Embryonic facial prominence (tissue), 1 donor: ENCODE data around the gene CABLES2.
A peak's percentile ranks its signal among the peaks of the same experiment; 100 is the strongest.

Experiments used
- DNase-seq: peaks from one replicate; pipeline ENCODE4 v3.0.0-alpha.2; 2016; ENCODE audit errors: extremely low spot score

CABLES2 gene, protein sequence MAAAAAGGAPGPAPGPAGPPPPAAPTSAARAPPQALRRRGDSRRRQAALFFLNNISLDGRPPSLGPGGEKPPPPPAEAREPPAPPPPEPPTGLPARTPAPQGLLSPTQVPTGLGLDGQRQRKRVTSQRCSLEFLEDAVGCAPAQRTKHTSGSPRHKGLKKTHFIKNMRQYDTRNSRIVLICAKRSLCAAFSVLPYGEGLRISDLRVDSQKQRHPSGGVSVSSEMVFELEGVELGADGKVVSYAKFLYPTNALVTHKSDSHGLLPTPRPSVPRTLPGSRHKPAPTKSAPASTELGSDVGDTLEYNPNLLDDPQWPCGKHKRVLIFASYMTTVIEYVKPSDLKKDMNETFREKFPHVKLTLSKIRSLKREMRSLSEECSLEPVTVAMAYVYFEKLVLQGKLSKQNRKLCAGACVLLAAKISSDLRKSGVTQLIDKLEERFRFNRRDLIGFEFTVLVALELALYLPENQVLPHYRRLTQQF

DNA sequence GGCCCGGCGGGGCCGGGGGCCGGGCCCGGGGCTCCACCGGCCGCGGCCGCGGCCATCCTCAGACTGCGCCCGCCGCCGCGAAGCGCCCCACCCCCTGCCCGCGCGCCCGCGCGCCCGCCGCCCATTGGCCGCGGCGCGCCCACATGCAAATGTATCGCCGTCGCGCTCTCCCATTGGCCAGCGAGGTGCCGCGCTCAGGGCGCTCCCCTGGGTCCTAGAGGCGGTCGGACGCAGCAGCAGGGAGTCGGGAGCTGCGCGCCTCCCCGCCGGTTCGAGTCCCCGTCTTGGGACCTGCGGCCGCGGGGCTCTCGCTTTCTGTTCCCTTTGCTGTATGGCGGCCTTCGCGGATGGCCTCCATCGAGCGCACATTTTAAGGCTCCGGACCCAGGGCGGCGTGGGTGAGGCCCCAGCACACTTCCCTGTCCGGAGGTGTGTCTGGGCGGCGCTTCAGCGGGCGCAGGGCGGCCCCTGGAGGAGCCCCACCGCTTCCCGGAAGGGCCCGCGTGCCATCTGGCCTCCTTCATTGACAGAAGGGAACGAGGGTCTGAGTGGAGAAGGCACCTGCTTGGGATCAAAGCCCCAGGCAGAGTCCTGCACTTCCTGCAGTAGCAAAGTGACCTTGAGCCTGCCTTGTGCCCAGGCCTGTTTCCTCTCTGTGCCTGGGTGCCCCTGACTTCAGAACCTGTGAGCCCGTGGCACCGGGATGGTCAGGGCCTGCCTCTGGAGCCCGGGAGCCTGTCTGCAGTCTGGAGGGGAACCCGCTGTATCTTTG, at the start of gene CABLES2:
CABLES2 (minus strand) TSS at position 65 of the 772 bp plus-strand sequence; CDS start at position 56, 9 bp downstream.
- peak; percentile 84 for DNase-seq

DNA sequence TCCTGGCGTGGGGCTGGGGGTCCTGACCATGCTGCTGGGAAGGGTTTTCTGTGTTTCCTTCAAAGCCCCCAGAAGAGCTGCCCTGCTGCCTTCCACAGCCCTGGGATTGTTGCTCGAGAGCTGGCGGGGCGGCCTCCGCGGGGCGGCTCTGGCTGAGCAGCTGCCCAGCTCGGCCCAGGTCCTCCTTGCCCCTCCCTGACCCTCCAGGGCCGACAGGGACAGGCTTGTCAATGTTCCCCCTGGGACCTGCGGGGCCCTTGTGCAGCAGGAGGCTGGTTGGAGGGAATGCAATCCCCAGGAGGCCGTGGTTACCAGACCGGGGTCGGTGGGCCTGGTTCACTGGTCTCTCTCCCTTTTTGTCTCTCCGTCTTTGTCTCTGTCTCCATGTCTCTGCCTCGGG, 48.8 kb upstream of the CABLES2 start:
- DNase-seq, result no peak

DNA sequence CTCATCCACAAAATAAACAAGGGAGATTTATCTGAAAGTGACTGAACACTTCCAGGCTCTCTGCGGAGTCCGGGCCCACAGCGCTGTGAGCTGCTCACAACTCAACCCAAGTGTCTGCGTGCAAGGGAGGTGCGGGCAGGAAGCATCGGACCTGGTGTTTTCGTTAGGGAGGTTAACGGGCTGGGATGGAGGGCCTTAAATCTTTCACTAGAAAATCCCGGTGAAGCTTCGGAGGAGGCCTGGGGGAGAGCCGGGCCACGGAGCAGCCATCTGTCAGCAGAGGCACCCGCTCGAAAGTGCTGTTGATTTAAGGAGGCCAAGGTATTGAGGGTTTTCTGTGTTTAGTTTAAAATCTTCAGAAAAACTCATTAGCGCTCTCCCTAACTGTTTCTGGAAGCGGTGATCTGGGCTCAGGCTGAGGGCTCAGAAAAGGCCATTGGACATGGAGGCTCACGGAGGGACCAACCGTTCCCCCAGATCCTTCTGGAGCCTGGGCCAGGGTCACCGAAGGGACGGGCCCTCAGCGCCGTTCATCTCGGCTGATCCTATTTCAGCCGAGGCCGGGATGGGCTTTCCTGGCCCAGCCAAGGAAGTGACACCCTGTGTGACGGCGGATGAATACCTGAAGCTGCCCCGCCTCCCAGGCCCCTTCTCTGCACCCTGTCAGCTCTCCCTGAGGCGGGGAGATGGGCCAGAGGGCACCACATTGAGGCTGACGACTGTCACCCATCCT, 48.0 kb upstream of the CABLES2 start:
- DNase-seq, result no peak

DNA sequence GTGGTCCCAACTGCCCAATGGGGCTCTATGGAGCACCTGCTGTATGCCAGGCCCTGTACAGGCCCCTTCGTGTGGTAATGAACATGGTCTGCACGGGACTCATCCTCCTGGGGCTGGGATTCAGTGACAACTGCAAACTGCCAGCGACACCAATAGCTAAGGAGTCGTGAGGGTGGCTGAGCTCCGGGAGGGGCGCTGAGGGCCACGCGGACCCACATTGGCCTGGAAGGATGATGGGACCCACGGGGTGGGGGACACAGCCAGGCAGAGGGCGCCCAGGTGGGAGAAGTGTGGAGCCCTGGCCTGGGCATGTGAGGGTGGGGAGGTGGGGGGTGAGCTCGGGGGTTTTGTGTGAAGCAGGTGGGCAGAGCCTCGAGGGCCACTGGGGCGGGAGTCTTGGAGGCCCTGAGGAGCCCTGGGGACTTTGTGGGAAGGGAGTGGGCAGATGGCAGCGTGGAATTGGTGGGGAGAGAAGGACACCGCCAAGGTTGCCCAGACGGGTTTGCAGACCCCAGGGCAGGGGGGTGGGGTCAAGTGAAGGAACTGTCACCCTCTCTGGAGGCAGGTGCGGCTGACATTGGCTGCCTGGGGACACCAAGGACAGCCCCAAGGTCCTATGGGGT, 46.2 kb upstream of the CABLES2 start:
- no peak for DNase-seq

DNA sequence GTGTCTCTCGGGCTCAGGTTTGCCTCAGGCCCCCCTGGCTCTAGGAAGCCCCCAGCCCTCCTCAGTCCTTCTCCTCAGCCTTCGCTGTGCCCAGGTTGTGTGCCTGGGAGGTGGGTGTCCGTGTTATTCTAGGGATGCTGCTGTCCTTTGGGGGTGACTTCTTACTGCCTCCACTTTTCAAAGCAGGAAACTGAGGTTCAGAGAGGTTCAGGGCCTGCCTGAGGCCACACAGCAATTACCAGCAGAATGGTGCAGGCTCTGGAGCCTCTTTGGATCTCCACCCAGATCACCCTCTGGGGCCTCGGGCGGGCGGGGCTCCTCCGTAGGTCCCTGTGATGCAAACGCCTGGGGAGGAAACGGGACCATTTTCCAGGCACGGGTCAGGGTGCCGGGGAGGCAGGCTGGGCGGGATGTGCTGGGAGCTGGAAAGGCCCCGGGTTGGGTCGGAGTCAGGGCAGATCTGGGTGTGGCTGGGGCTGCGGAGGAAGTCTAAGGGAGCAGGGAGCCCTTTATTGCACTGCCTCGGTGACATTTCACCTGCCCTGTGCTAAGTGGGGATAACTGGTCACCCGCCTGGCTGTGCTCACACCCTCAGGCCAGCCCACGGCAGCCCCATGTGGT, 45.5 kb upstream of the CABLES2 start:
- no peak for DNase-seq

DNA sequence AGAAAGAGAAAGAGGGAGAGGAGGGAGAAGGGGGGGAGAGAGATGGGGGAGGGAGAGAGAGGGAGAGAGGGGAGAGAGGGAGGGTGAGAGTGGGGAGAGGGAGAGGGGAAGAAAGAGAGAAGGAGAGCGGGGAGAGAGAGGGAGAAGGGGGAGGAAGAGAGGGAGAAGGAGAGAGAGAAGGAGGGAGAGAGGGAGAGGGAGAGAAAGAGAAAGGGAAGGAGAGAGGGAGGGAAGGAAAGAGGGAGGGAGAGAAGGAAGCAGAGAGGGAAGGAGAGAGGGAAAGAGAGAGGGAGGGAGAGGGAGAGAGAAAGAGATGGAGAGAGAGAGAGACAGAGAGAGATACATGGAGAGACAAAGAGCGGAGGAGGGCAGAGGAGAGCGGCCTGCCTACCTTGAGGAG, 44.9 kb upstream of the CABLES2 start:
- DNase-seq, result no peak

DNA sequence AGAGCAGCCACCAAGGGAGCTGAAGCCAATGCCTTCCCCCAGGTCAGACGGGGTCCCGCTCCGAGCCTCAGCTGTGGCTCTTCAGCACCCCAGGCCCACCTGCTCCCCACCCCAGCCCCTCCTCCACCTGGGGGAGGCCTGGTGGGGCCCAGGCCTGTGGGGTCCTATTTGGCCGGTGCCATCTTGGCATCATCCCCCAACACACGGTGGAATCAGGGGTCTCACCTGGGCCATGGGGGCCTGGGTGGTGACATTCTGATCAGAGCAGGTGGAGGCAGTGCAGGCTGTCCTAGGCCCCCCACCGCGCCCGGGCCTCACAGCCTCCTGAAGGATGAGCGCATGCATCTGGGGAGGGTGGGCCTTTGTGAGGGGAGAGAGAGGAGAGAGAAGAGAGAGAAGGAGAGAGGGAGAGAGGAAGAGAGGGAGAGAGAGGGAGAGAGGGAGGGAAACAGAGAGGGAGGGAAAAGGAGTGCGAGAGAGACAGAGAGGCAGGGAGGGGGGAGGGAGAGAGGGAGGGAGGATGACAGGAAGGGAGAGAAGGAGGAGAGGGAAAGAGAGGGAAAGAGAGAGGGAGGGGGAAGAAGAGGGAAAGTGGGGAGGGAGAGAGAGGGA, 44.2 kb upstream of the CABLES2 start:
- DNase-seq, result no peak

DNA sequence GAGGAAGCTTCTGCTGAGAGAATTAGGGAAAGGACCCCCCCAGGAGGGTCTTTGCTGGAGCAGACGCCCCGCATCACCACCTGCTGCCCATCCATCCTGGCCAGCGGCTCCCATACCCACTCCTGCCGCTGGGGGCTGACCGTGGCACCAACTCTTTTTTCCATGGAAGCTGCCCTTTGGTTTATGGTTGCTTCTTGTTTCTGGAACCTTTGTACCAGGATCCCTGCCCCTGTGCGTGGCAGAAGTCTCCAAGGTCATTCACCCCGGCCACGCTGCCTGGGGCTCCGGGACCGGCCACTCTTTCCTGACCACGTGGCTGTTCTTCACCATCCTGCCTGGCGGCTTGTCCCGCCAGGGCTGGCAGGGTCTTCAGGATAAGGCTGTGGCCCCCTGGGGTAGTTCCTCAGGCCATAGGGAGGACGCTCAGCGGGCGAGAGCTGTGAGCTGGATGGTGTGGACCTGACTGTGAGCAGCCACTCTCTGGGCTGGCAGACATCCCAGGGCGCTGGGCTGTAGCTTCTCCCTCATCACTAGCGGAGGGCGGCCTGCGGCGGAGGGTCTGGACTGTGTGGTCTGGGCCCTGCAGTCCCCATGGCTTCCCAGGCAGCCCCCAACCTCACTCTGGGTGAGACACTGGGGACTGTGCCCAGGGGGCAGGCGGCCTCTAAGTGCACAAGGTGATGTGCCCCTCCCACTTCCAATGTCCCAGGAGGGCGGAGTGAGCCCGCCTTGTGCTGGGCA, 43.0 kb upstream of the CABLES2 start:
- DNase-seq, result no peak

DNA sequence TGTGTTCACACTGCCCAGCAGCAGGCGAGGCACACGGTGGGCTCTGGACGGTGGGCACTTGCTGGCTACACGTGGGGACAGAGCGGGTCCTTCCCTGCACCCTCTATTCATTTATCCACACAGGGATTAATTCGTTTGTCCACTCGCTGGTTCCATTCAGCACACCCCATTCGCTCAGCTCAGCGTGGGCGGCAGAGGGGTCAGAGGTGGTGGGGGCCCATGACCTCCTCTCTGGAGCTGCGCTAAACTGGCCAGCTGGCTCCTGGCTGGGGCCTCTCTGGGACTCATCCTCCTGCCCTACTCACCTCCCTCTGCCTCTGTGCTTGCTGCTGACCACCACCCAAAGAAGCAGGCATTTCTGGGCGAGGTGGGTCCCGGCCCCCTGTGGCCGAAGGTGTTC, 41.7 kb upstream of the CABLES2 start:
- no peak for DNase-seq

DNA sequence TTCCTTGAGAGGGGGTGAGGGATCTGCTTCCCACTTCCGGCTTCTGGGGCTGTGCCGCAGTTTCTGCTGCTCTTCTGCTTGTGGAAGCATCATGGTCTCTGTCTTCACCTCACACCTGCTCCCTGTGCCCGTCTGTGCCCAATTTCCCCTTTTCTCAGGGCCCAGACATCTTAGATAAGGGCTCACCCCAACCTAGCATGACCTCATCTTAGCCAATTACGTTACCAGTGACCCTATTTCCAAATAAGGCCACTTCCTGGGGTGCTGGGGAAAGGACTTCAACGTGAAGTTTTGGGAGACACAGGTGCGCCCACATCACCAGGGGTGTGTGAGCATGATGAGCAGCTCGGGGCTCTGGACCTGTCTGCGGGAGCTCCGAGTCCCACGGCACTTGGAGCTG, 41.0 kb upstream of the CABLES2 start:
- DNase-seq, result no peak

DNA sequence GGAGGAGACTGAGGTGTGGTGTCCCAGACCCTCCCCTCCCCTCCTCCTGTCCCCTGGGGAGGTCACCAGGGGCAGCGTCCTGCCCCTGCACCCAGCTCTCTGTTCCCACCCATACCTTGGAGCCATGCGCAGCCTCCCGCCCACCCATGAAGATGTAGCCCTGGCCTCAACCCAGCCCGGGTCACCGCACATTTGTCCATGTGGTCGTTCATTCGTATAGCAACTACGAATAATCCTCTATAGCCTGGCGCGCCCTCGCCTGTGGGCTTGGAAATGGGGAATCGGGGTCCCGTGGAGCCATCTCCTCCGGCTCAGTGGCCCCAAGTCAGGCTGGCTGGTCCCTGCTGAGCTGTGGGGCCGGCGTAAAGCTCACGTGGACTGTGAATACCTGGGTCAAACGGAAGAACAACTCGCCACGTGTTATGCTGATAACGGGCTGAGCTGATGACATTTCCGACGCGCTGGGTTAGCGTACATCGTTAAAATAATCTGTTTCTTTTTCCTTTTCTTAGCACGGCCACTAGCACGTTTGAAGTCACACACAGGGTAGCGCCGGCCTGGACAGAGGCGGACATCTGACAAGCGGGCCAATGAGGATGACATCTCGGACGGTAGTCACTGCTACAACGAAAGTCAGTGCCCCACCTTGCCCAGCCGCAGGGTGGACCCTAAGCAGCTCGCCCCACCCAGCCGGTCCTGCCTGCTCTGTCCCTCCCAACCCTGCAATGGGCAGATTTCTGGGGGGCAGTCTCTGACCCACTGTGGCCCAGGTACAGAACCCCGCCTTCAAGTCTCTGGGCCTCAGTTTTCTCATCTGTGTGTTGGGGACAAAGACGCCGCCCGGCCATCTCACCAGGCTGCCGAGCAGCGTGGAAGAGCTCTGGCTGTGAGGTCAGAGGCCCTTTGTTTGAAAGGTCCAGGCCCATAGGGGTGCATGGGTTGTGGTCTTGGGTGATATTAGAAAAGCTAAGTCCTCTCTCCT, 40.1 kb upstream of the CABLES2 start:
- no peak for DNase-seq

DNA sequence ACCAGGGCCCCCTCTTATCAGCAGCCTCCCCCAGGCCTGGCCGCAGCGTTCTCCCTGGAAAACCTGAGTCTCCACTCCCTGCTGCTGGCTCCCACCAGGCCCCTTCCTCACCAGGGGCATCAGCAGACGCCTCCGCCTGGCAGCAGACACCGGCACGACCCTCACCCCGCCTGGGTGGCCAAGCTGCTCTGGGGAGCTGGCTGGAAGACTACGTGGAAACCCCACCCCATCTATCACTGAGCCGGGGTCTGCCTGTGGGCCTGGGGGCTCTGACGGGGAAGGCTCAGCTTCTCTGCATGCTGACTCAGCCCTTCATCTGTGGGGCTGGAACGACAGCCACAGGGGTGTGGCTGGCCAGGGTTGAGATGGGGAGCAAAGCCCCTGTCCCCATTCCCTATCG, 39.4 kb upstream of the CABLES2 start:
- DNase-seq, result no peak

DNA sequence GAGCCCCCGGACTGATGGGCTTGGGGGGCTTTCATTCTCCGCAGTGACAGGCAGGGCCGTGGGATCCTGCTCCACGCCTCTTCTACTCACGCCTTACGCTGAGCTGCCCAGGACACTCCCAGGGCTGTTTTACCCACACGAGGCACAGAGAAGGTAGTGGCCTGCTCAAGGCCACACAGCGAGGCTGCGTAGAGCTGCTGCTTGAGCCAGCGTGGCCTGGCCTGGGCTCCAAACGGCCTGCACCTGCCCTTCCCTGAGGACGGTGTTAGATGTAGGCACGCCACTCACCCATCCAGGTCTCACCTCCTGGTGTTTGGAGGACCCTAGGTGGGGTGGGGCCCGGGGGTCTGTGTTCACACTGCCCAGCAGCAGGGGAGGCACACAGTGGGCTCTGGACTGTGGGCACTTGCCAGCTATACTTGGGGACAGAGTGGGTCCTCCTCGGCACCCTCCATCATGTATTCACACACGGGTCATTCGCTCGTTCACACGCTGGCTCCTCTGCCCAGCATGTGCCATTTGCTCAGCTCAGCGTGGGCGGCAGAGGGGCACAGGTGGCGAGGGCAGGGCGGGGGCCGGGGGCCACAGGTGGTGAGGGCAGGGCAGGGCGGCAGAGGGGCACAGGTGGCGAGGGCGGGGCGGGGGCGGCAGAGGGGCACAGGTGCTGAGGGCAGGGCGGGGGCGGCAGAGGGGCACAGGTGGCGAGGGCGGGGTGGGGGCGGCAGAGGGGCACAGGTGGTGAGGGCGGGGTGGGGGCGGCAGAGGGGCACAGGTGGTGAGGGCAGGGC, 38.7 kb upstream of the CABLES2 start:
- no peak for DNase-seq

DNA sequence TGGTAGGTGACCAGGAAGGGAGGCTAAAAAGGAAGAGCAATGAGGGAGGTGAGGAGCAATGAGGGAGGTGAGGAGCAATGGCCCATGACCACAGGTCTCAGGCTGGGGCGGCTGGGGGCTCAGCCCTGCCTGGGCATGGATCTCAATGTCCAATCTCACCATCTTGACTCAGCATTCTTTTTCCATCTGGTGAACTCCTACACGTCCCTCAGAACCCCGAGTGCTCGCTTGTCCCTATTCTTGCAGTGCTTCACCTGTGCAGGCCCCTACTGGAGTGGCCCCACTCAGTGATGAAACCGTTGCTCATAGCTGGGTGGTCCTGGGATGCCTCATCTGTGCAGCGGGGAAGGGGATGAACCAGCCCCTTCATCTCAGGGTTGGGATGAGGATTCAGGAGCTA, 37.2 kb upstream of the CABLES2 start:
- no peak for DNase-seq

DNA sequence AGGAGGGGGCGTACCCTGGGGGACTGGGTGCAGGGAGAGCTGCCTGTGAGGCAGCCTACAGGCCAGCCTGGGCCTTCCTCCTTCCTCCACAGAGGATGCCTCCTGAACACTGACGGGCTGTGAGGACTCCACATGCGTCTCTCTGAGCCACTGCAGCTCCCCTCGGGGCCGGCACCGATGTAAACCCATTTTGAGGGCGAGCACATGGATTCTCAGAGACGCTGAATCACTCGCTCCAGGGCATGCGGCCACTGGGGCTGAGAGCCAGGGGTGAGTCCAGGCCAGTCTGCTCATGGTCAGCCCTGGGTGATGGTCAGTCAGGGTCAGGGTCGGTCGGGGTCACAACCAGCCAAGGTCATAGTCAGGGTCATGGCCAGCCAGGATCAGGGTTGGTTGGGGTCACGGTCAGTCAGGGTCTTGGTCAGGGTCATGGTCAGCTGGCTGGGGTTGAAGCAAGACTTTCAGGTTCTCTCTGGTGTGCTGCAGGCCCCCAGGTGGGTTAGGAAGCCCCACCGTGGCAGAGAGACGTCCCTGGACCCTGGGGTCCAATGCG, 35.0 kb upstream of the CABLES2 start:
- no peak for DNase-seq

DNA sequence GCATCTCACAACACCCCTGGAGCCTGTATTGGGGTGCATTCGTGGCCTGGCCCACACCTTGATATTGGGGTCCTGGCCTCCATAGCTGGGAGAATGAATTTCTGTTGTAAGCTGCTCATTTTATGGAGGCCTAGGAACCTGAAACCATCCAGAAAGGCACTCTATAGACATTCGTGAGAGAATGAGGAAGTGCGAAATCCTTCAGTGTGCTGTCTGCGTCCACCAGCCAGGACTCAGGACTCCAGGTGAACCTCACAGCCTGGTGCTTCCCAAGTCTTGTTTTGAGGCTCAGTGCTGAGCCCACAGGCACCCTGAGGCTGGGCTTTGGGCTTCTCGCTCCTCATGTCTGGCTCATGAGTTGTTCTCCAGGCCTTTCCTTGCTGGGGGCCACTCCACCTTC, 32.1 kb upstream of the CABLES2 start:
- no peak for DNase-seq

DNA sequence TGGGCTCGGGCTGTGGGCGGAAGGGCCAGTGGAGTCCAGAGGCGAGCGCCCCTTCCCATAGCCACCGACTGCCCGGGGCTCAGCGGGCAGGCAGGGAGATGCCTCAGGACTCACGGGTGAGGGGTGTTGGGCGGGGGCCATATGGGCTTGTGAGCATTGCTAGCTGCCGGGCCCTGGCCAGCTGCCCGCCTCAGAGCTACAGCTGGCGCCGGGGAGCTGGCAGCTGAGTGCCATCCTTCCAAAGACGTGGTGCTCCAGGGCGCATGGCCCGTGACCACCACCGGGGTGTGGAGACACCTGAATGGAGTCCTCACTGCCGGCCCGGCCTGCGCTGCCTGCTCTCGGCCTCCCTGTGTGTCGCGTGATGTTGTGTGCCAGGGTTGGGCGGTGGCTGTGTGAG, 30.8 kb upstream of the CABLES2 start:
- DNase-seq, result no peak

DNA sequence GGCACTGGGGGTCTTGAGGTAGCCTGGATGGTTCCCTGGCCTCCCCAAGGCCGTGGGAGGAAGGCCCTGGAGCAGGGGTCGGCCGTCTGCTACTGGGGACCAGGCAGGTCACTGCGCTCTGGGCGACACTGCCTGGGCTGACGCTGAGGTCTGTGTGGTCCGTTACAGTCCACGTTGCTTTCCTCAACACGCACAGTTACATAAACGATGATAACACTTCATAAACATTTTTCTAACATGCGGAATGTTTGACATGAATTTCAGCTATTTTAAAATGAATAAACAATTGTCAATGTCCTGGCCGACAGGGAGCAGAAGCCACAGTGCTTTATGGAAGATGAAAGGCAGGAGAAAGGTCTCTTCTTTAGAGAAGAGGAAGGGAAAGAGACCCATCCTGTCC, 30.4 kb upstream of the CABLES2 start:
- no peak for DNase-seq
